ENCODE measurements around the gene GMPPA. TPM values are rescaled to one million over a fixed set of nuclear protein-coding genes. Genes with fewer than 3 reads are reported as not detected.

Gene GMPPA
- total and polyA plus RNA-seq, 7 donors, result 14.4 to 33.8 (median 20.0) TPM

DNA sequence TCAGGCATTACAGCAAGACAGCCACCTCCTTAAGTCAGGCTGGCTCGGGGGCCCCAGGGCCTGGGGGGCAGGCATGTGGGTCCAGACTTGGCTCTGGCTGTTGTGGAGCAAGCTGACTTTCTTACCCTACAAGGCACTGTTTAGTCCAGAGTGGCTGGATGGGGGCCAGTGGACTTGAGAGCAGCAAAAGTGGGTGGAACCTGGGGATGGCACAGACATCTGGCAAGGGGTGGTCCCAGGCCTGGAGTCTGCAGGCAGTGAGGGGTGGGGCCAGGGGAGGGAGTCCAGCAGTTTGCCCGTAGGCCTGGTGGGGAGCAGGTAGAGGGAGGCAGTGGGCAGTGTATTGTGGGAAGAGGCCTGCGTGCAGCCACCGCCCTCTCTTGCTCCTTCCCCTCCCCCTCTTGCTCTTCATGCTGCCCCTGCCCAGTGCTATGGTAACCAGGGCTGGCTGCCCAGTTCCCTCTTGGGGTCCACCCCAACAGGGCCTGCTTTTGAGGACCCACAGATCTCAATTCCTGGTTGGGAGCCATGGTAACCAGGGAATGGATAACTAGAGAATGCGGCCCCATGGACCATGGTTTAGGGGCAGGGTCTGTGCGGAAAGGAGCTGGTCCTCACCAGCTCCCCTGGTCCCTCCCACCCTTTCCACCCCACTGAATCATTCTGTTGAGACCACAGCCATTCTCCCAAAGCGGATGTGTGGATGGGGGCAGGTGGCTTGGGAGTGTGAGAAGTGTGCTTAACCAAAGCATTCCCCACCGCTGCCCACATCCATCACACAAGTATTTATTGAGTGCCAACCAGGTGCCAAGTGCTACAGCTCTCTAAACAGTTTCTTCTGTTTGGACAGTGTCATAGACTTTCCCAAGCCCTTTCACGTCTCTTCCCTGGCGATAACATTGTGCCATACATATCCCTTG, 44.8 kb upstream of the GMPPA start:
- DNase-seq (peak; percentile 60 to 78), ATAC-seq (peak; percentile 0 to 7 (median 3))
- Histone ChIP-seq H3K4me1 (peaks cover 65% of the 10 kb centered on the region), H3K27me3 (ENCODE audit: insufficient read depth in 3 of 3, low read length in 2 of 3) (no peaks in the 10 kb centered on the region), H3K27ac (peak overlapping the region; percentile 94), H3K4me3 (peak overlapping the region; percentile 39), H3K36me3 (ENCODE audit: insufficient read depth in 1 of 2, low read depth in 1 of 2) (peaks cover 0 to 27% of the 10 kb centered on the region in 2 donors), H3K9me3 (no peaks in the 10 kb centered on the region)
- intact Hi-C loops (cut with DNase I), result loop anchor here in 1 of 2 donors (5.0 kb wide), 1 partner anchor 52 kb away; no protein-coding TSS in a partner anchor
- TF ChIP-seq, protein P1, sequence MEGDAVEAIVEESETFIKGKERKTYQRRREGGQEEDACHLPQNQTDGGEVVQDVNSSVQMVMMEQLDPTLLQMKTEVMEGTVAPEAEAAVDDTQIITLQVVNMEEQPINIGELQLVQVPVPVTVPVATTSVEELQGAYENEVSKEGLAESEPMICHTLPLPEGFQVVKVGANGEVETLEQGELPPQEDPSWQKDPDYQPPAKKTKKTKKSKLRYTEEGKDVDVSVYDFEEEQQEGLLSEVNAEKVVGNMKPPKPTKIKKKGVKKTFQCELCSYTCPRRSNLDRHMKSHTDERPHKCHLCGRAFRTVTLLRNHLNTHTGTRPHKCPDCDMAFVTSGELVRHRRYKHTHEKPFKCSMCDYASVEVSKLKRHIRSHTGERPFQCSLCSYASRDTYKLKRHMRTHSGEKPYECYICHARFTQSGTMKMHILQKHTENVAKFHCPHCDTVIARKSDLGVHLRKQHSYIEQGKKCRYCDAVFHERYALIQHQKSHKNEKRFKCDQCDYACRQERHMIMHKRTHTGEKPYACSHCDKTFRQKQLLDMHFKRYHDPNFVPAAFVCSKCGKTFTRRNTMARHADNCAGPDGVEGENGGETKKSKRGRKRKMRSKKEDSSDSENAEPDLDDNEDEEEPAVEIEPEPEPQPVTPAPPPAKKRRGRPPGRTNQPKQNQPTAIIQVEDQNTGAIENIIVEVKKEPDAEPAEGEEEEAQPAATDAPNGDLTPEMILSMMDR (IDR thresholded peaks at IDR 0.05), result no peak
- whole genome bisulfite sequencing, 3 donors, result 46 to 68% (median 50%) methylated on average over 10 of the region's 10 CpGs

DNA sequence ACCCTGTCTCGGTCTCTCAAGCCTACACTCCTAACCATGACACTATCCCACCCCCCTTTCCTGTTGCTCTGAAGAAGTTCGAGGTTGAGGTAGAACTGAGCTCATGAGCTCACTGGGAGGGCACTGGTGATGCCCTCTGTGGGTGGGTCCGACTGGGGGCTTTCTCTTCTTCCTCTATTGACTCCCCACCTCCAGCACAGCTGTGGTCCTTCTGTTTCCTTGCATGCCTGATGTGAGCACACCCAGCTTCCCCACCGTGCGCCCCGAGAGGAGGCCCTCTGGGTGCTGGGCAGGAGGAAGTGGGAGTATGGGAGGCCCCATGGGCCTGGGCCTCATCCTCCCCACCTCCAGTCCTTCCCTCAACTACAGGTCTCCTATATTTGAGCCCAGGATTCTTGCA, 43.1 kb upstream of the GMPPA start:
- no peaks in the 10 kb centered on the region for H3K27me3 ChIP-seq (ENCODE audit: insufficient read depth in 3 of 3, low read length in 2 of 3)
- DNase-seq (peak in 1 of 2 donors; percentile 4), ATAC-seq (no peak)
- peaks cover 65% of the 10 kb centered on the region for H3K4me1 ChIP-seq
- H3K4me3 ChIP-seq, result no peak overlapping the region
- TF ChIP-seq, protein P1 (IDR thresholded peaks at IDR 0.05), result no peak
- 83 to 86% (median 83%) methylated on average over 6 of the region's 6 CpGs for WGBS, 3 donors
- no peaks in the 10 kb centered on the region for H3K9me3 ChIP-seq
- intact Hi-C loops (cut with DNase I), result no loop called here
- peaks cover 0 to 12% of the 10 kb centered on the region in 2 donors for H3K36me3 ChIP-seq (ENCODE audit: insufficient read depth in 1 of 2, low read depth in 1 of 2)
- peak overlapping the region; percentile 94 for H3K27ac ChIP-seq

DNA sequence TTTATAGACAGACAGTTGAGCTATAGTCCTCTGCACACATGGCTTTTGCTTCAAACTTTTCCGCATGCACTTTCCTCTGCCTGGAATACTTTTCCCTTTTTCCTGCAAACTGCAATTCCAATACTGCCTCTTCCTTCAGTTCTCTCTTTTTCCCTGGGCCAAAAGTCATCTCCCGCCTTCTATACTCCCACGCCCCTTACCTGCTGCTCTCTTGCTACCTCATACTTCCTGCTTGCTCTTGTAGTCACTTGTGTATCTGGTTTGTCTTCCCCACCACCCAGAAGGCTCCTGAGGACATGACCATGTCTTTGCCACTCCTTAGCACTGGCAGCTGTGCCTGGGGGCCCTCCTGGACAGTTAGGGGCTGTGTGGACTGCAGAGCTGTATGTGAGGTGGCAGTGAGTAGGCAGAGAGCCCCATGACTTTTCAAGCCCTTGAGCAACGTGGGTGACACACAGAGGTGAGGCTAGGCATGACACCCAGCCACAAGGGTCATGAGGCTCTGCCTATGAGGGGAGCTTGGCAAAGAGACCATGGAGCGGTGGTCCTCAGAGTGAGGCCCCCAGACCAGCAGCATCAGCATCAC, 40.8 kb upstream of the GMPPA start:
- Histone ChIP-seq H3K4me1 (peaks cover 50% of the 10 kb centered on the region), H3K27me3 (ENCODE audit: insufficient read depth in 3 of 3, low read length in 2 of 3) (no peaks in the 10 kb centered on the region), H3K36me3 (ENCODE audit: insufficient read depth in 1 of 2, low read depth in 1 of 2) (peaks cover 0 to 27% of the 10 kb centered on the region in 2 donors), H3K27ac (peak overlapping the region; percentile 94), H3K9me3 (no peaks in the 10 kb centered on the region), H3K4me3 (no peak overlapping the region)
- ATAC-seq (peak in 3 of 4 donors; percentile 11 to 43 (median 38)), DNase-seq (no peak)
- 77 to 78% (median 78%) methylated on average over 5 of the region's 5 CpGs for WGBS, 3 donors
- TF ChIP-seq, protein P1 (IDR thresholded peaks at IDR 0.05), result no peak
- intact Hi-C loops (cut with DNase I), result loop anchor here in 1 of 2 donors (2.0 kb wide), 1 partner anchor 41 kb away; the partner anchor contains the start of gene GMPPA

DNA sequence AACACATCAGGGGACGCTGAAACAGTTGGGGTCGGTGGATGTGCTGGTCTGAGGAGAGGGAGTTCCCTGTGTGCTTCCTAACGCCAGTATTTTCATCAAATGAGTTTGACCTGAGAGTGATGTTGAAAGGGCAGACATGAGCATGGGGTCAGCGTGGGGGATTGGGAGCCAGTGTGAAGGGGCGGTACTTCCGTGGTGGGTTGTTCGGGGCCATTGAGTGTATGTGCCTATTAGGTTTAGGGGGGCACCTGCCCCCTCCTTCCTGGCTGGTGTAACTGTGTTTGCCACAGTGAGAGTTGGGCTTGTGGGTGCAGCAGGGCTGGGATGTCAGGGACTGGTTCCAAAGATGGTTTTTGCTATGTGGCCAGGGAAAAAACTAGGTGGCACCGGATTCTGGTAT, 39.7 kb upstream of the GMPPA start:
- H3K9me3 ChIP-seq, result no peaks in the 10 kb centered on the region
- H3K27ac ChIP-seq, result peak overlapping the region; percentile 94
- peaks cover 0 to 38% of the 10 kb centered on the region in 2 donors for H3K36me3 ChIP-seq (ENCODE audit: insufficient read depth in 1 of 2, low read depth in 1 of 2)
- DNase-seq, result no peak
- peaks cover 39% of the 10 kb centered on the region for H3K4me1 ChIP-seq
- 68 to 82% (median 74%) methylated on average over 8 of the region's 8 CpGs for WGBS, 3 donors
- TF ChIP-seq, protein P1 (IDR thresholded peaks at IDR 0.05), result no peak
- no peak for ATAC-seq
- no peaks in the 10 kb centered on the region for H3K27me3 ChIP-seq (ENCODE audit: insufficient read depth in 3 of 3, low read length in 2 of 3)
- intact Hi-C loops (cut with DNase I), result loop anchor here in 1 of 2 donors (2.0 kb wide), 1 partner anchor 40 kb away; the partner anchor contains the start of gene GMPPA
- no peak overlapping the region for H3K4me3 ChIP-seq

All from psoas muscle (tissue), 8 donors.